OCI-LY1 (cell line): Measurements from ENCODE around the gene YRDC.

Source experiments
- H2AFZ ChIP-seq: fragments of 200-600 bp; sonication (generic), shearing (Covaris generic); 2 replicates; pipeline ENCODE4 v1.6.0; 2014; ENCODE audit warnings: antibody characterized with exemption, mild to moderate bottlenecking, low read length
- H3F3A ChIP-seq: fragments of 200-600 bp; sonication (generic), shearing (Covaris generic); 2 replicates; pipeline ENCODE4 v1.6.0; 2014; ENCODE audit warnings: mild to moderate bottlenecking, antibody characterized with exemption, low read length, moderate library complexity; ENCODE audit not compliant: insufficient read depth
- H3K27ac ChIP-seq: fragments of 200-600 bp; sonication (generic); 2 replicates; pipeline ENCODE4 v1.5.1; 2014; ENCODE audit warnings: low read length, mixed run types, mild to moderate bottlenecking, low read depth; ENCODE audit not compliant: poor library complexity, severe bottlenecking
- H3K27me3 ChIP-seq: fragments of 200-600 bp; sonication (generic); 2 replicates; pipeline ENCODE4 v1.6.0; 2014; ENCODE audit warnings: antibody characterized with exemption, mild to moderate bottlenecking, low read length, moderate library complexity; ENCODE audit not compliant: insufficient read depth
- H3K36me3 ChIP-seq: fragments of 200-600 bp; sonication (generic); 2 replicates; pipeline ENCODE4 v1.6.1; 2014; ENCODE audit warnings: mild to moderate bottlenecking, antibody characterized with exemption, low read length, moderate library complexity, mixed read lengths; ENCODE audit not compliant: insufficient read depth
- H3K4me1 ChIP-seq: fragments of 200-600 bp; sonication (generic); 2 replicates; pipeline ENCODE4 v1.5.1; 2014; ENCODE audit warnings: mild to moderate bottlenecking, low read length, moderate library complexity; ENCODE audit not compliant: insufficient read depth, severe bottlenecking
- H3K4me2 ChIP-seq: fragments of 200-600 bp; sonication (generic), shearing (Covaris generic); 2 replicates; pipeline ENCODE4 v1.6.1; 2014; ENCODE audit warnings: low read length
- H3K4me3 ChIP-seq: fragments of 200-600 bp; sonication (generic); 2 replicates; pipeline ENCODE4 v1.5.1; 2014; ENCODE audit warnings: low read length, low read depth, mild to moderate bottlenecking, mixed read lengths; ENCODE audit not compliant: poor library complexity, severe bottlenecking
- H3K79me2 ChIP-seq: fragments of 200-600 bp; shearing (Covaris generic); 2 replicates; pipeline ENCODE4 v1.6.1; 2016; ENCODE audit warnings: mixed run types, low read length, mixed read lengths; ENCODE audit not compliant: insufficient read depth
- H3K9ac ChIP-seq: fragments of 200-600 bp; sonication (generic), shearing (Covaris generic); 2 replicates; pipeline ENCODE4 v1.6.1; 2014; ENCODE audit warnings: mild to moderate bottlenecking, low read length, mixed read lengths
- H3K9me2 ChIP-seq: fragments of 200-600 bp; sonication (generic), shearing (Covaris generic); 2 replicates; pipeline ENCODE4 v1.6.1; 2014; ENCODE audit warnings: low read depth, mild to moderate bottlenecking, low read length, mixed read lengths
- H3K9me3 ChIP-seq: fragments of 200-600 bp; shearing (Covaris generic); 2 replicates; pipeline ENCODE4 v1.6.1; 2014; ENCODE audit warnings: low read length, mixed read lengths
- H4K20me1 ChIP-seq: fragments of 200-600 bp; sonication (generic), shearing (Covaris generic); 2 replicates; pipeline ENCODE4 v1.6.0; 2016; ENCODE audit warnings: mild to moderate bottlenecking, low read length; ENCODE audit not compliant: insufficient read depth
- CTCF ChIP-seq: fragments of 200-600 bp; sonication (generic), shearing (Covaris generic); IDR thresholded peaks from 2 replicates; pipeline ENCODE4 v1.5.1; 2017; ENCODE audit warnings: mild to moderate bottlenecking, antibody characterized with exemption, low read length, moderate library complexity, mixed read lengths
- EZH2 ChIP-seq: fragments of 200-600 bp; sonication (generic), shearing (Covaris generic); IDR thresholded peaks from 2 replicates; pipeline ENCODE4 v1.8.0; 2017; ENCODE audit warnings: borderline replicate concordance, mixed run types, mild to moderate bottlenecking, antibody characterized with exemption, low read length, moderate library complexity, mixed read lengths

Gene YRDC

GRCh38 chr1:37807555-37808368 lies at the start of gene YRDC, which contains the start of gene C1orf122:
Gene YRDC (minus strand): TSS chr1:37808208. CDS start chr1:37808180, 28 bp downstream.
Gene C1orf122 (plus strand): TSS chr1:37807790. CDS start chr1:37808405, 615 bp downstream.
- Histone ChIP-seq H4K20me1 (no peaks in the 10 kb centered on the region), H3K4me3 (peak within 1 kb of the TSS; percentile 69), H3F3A (no peaks in the 10 kb centered on the region), H3K9ac (peak within 1 kb of the TSS; percentile 67), H3K4me2 (peak within 1 kb of the TSS; percentile 63), H3K79me2 (peaks cover 9% of the 10 kb centered on the region), H3K9me3 (no peaks in the 10 kb centered on the region), H3K27me3 (no peaks in the 10 kb centered on the region), H3K9me2 (no peaks in the 10 kb centered on the region), H2AFZ (no peak within 1 kb of the TSS), H3K36me3 (peaks cover 42% of the 10 kb centered on the region), H3K27ac (no peak within 1 kb of the TSS), H3K4me1 (peaks cover 18% of the 10 kb centered on the region)
- no peak for TF ChIP-seq CTCF
- no peak for TF ChIP-seq EZH2

- Histone ChIP-seq H3K9me3 (no peaks in the 10 kb centered on the region), H3K79me2 (peaks cover 28% of the 10 kb centered on the region)
Observed at GRCh38 chr1:37854406-37854805, 46.4 kb upstream of the YRDC start.

DNA sequence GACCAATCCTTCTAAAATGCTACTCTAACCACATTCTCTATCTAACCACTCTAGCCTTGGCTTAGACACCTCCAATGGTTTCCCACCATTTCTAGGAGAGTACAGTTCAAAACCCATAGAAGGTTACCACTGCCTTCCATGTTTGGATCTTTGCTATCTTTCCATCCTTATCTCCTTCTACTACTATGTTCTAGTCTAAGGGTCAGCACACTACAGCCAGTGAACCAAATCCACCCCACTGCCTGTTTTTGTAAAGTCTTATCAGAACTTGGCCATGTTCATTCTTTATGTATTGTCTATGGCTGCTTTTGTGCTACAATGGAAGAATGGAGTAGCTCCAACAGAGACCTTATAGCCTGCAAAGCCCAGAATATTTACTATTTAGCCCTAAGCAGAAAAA lies 45.1 kb upstream of the YRDC start:
- no peak overlapping the region for H3K4me3 ChIP-seq

More at GRCh38 chr1:37854406-37854805, 46.4 kb upstream of the YRDC start:
- Histone ChIP-seq H3K4me1 (peaks cover 22% of the 10 kb centered on the region), H3K4me3 (no peak overlapping the region), H4K20me1 (no peaks in the 10 kb centered on the region), H3K27ac (no peak overlapping the region), H3K9me2 (no peaks in the 10 kb centered on the region), H3F3A (no peaks in the 10 kb centered on the region), H3K27me3 (no peaks in the 10 kb centered on the region), H3K36me3 (peaks cover 37% of the 10 kb centered on the region; the same call in 1 of the 2 replicates), H3K9ac (no peak overlapping the region), H2AFZ (no peak overlapping the region), H3K4me2 (no peak overlapping the region)
- TF ChIP-seq CTCF (no peak), EZH2 (no peak)

More for the DNA sequence above, 45.1 kb upstream of the YRDC start:
- Histone ChIP-seq H3K9ac (no peak overlapping the region), H3K36me3 (peaks cover 38% of the 10 kb centered on the region; the same call in 1 of the 2 replicates), H3K27me3 (no peaks in the 10 kb centered on the region), H3K27ac (no peak overlapping the region), H3K9me2 (no peaks in the 10 kb centered on the region), H3K9me3 (no peaks in the 10 kb centered on the region), H3K79me2 (peaks cover 19% of the 10 kb centered on the region), H4K20me1 (no peaks in the 10 kb centered on the region), H3F3A (no peaks in the 10 kb centered on the region), H2AFZ (no peak overlapping the region), H3K4me2 (no peak overlapping the region), H3K4me1 (peaks cover 14% of the 10 kb centered on the region)
- no peak for TF ChIP-seq EZH2
